ENCODE results near the gene SUSD3. TPM values are rescaled to one million over a fixed set of nuclear protein-coding genes. Genes with fewer than 3 reads are reported as not detected.

The SUSD3 gene
- total and polyA plus RNA-seq, 4 donors: 4.1 to 19.2 (median 11.8) TPM

DNA sequence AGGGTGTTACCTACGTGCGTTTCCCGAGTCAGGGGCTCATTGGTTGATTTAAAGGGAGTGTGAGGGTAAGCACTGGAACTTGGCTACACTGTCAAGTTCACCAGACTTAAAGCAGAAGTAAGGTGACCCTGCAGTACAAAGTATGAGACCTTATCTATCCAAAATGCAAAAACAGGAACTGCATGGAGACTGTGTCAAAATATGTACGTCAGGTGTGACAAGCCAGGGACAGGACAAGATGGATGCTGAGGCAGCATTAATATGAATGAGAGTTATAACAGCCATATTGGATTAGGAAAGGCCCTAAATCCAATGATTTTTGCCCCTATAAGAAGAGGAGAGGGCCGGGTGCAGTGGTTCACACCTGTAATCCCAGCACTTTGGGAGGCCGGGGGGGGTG is 15.4 kb upstream of the SUSD3 start (continued):
- TF ChIP-seq, protein P1, sequence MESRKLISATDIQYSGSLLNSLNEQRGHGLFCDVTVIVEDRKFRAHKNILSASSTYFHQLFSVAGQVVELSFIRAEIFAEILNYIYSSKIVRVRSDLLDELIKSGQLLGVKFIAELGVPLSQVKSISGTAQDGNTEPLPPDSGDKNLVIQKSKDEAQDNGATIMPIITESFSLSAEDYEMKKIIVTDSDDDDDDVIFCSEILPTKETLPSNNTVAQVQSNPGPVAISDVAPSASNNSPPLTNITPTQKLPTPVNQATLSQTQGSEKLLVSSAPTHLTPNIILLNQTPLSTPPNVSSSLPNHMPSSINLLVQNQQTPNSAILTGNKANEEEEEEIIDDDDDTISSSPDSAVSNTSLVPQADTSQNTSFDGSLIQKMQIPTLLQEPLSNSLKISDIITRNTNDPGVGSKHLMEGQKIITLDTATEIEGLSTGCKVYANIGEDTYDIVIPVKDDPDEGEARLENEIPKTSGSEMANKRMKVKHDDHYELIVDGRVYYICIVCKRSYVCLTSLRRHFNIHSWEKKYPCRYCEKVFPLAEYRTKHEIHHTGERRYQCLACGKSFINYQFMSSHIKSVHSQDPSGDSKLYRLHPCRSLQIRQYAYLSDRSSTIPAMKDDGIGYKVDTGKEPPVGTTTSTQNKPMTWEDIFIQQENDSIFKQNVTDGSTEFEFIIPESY (IDR thresholded peaks at IDR 0.05): no peak
- TF ChIP-seq FOXA1 (IDR thresholded peaks at IDR 0.05) (no peak), GABPA (IDR thresholded peaks at IDR 0.05 in 1 of 2, conservative IDR thresholded peaks at IDR 0.05 in 1 of 2) (no peak), HNF4G (IDR thresholded peaks at IDR 0.05) (no peak)

- DNase-seq (ENCODE audit: low spot score): no peak
- Histone ChIP-seq H3K9ac (ENCODE audit: low read depth in 1 of 2, low read length in 2 of 2) (no peak overlapping the region), H3K9me3 (ENCODE audit: control insufficient read depth in 4 of 4, low read length in 3 of 4) (no peaks in the 10 kb centered on the region), H3K27ac (ENCODE audit: low read depth in 1 of 2, low read length in 2 of 2) (no peak overlapping the region), H3K4me1 (ENCODE audit: control insufficient read depth in 4 of 4, insufficient read depth in 4 of 4, low read length in 3 of 4) (peaks cover 0 to 18% (median 16%) of the 10 kb centered on the region in 4 donors), H3K27me3 (ENCODE audit: control insufficient read depth in 4 of 4, insufficient read depth in 4 of 4, low read length in 3 of 4) (no peaks in the 10 kb centered on the region), H3K4me3 (ENCODE audit: low read depth in 1 of 3, low read length in 3 of 3) (no peak overlapping the region), H3K36me3 (ENCODE audit: control insufficient read depth in 4 of 4, insufficient read depth in 3 of 4, low read depth in 1 of 4, low read length in 3 of 4) (no peaks in the 10 kb centered on the region)
- 91% methylated on average over 2 of the region's 2 CpGs for WGBS
- no peak for TF ChIP-seq GABPA (IDR thresholded peaks at IDR 0.05 in 1 of 2, conservative IDR thresholded peaks at IDR 0.05 in 1 of 2)
- no peak for TF ChIP-seq JUND (IDR thresholded peaks at IDR 0.05)
- TF ChIP-seq FOXA2 (IDR thresholded peaks at IDR 0.05): no peak
- no peak for TF ChIP-seq HNF4G (IDR thresholded peaks at IDR 0.05)
- no peak for TF ChIP-seq REST (IDR thresholded peaks at IDR 0.05)
- no peak for TF ChIP-seq RAD21 (IDR thresholded peaks at IDR 0.05)
- TF ChIP-seq FOXA1 (IDR thresholded peaks at IDR 0.05): no peak
Measured at GRCh38 chr9:93045521-93045920, 13.0 kb upstream of the SUSD3 start.

DNA sequence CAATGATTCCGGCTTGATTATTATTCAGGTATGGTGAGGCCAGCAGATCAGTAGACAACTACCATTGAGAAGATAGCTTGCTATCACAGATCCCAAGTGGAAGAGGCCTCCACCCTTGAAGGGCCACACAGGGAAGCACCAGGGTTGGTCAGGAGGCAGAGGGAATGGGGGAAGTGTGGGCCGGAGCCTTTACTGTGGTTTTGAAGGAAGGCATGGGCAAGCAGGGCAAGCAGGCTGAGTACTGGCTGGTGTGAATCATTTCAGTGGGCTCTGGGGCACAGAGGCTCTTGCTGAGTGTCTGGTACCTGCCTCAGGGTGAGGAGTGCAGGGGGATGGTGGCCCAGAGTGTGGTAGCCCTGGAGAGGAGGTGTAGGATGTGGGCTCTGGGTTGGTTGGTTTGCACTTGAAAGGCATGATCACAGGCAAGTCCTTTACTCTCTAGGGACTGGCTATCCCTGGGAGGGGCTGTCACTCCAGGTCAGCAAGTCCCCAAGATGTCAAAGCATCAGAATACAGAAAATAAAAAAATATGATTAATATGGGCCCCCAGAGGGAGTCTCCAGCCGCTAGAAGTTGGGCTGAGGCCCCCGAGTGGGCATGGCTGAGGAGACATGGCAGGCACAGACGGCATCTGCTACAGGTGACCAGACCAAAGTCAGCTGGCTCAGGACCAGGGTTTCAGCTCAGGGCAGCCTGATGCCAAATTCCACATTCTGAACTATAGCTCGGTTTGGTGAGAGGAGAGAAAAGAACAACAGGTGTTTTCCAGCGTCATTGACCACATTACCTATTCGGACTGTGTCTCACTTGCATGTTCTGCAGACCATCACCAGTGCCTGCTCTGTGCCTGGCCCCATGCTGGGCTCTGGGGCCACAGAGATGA is 9.7 kb upstream of the SUSD3 start:
- Histone ChIP-seq H3K27ac (ENCODE audit: low read depth in 1 of 2, low read length in 2 of 2) (peak overlapping the region; percentile 75 to 78), H3K9me3 (ENCODE audit: control insufficient read depth in 4 of 4, low read length in 3 of 4) (no peaks in the 10 kb centered on the region), H3K4me1 (ENCODE audit: control insufficient read depth in 4 of 4, insufficient read depth in 4 of 4, low read length in 3 of 4) (peaks cover 0 to 18% (median 16%) of the 10 kb centered on the region in 4 donors), H3K27me3 (ENCODE audit: control insufficient read depth in 4 of 4, insufficient read depth in 4 of 4, low read length in 3 of 4) (no peaks in the 10 kb centered on the region), H3K4me3 (ENCODE audit: low read depth in 1 of 3, low read length in 3 of 3) (no peak overlapping the region), H3K36me3 (ENCODE audit: control insufficient read depth in 4 of 4, insufficient read depth in 3 of 4, low read depth in 1 of 4, low read length in 3 of 4) (no peaks in the 10 kb centered on the region), H3K9ac (ENCODE audit: low read depth in 1 of 2, low read length in 2 of 2) (no peak overlapping the region)
- TF ChIP-seq TAF1 (conservative IDR thresholded peaks at IDR 0.05): no peak
- peak in 1 of 2 donors; percentile 38 for TF ChIP-seq HNF4A (conservative IDR thresholded peaks at IDR 0.05)
- TF ChIP-seq YY1 (IDR thresholded peaks at IDR 0.05): peak; percentile 40
- no peak for DNase-seq (ENCODE audit: low spot score)
- 55% methylated on average over 8 of the region's 8 CpGs for WGBS
